NCI-H1105 (cell line): ENCODE data around the gene CDC37.

Source experiments
- DNase-seq: peaks from one replicate; lab custom pipeline; 2025; lab: John Stamatoyannopoulos, UW

CDC37 gene

DNA sequence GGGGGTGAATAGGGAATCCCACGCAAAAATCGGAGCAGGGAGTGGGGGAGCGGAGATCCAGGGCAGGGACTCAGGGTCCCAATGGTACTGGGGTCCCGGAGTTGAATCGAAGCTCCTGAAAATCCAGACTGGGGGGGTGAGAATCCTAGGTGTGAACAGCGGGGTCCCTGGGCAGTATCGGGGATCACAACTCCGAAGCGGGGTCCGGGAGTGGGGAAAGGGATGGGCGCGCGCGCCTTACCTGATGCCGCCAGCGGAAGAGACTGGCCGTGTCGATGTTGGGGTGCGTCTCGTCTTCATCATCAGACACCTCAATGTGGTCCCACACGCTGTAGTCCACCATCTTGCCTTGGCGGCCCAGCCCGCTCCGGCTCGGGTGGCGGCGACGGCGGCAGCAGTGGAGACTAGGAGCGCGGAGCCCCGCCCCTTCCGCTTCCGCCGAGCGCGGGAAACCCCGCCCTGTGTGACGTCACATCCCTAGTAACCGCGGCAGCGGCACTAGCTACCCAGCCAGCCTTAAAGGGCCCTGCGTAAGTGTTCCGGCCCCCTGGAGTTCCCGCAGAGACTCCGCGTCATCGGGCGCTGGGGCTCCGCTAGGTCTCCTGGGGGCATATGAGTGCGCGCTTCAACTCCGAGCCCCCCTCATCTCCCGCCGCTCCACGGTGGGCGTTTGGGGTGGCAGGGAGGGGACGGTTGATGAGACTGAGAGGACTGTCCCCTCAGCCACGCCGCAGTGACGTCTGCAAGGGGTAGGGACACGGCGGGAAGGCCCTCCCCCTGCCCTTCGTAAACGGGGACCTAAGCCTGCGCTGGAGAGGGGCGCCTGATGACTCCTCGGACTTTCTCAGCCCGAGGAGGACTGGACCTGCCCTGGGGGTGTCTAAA is at the start of gene CDC37:
CDC37 (minus strand) TSS at position 406 of the 885 bp plus-strand sequence; CDS start at position 343, 63 bp downstream.
- DNase-seq: peak; percentile 94

DNA sequence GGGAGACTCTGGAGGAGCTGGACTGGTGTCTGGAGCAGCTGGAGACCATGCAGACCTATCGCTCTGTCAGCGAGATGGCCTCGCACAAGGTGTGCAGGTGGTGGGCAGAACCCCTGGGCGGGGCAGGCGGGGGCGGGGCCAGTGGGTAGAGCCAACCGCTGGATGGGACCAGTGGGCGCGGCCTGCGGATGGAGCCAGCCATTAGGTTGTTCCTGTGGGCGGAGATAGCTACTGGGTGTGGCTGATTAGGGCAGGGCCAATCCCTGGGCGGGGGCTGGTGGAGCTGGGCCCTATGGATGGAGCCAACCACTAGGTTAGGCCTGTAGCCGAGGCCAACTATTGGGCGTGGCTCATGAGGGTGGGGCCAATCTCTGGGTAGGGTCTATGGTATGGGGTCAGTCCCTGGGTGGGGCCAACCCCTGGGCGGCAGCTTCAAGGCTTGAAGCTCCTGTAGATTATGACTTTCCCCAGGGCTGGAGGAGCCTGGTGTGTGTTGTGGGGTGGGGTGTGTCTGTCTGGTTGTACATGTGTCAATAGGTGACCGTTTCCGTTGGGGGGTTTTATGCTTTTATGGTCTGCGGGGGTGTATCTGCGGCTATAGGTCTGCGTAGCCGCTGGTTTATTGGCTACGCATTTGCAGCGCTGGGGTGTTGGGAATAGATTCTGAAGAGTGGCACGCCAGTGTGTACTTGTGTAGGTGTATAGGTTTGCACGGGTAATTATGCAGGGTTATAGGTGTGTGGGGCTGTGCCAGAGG is 47.7 kb upstream of the CDC37 start:
- DNase-seq: no peak

DNA sequence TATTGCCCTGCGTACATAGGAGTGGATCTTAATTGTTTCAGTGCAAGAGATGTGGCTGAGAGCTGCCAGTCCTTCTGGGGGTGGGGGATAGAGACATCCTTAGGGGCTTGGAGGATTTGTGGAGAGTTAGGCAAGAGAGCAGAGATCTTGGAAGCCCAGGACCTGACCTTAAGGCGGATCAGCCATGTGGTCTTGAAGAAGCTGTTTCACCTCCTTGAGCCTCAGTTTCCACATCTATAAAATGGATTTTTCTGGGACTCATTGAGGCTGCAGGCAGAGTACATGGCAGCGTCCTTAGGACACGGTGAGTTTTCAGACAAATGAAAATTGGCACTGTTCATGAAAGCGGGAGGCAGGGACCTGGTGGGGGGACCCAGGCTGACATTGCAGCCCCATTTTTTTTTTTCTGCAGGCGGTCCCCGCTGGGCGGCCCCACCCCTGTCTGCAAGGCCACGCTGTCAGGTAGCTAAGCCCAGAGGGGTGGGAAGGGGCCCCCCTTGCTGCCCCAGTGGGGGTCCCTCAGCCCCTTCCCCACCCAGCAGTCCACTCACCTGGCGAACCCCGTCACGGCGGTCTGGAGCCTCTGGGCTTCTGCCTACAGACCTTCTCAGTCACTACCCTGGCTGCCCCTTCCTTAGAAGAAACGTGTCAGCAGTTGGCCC is 47.0 kb upstream of the CDC37 start:
- no peak for DNase-seq

DNA sequence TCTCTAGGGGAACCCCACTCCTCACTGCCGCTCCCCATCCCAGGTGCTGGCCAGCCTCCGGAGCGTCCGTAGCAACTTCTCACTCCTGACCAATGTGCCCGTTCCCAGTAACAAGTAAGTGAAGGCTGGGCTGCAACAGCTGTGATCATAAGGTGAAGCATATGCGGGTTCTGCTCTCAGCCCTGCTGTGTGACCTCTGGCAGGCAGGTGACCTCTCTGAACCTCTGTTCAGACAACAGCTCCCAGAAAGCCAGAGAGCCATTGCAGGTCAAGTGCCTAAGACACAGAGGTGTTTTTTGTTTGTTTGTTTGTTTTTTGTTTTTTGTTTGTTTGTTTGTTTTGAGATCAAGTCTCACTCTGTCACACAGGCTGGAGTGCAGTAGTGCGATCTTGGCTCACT is 45.7 kb upstream of the CDC37 start:
- no peak for DNase-seq

DNA sequence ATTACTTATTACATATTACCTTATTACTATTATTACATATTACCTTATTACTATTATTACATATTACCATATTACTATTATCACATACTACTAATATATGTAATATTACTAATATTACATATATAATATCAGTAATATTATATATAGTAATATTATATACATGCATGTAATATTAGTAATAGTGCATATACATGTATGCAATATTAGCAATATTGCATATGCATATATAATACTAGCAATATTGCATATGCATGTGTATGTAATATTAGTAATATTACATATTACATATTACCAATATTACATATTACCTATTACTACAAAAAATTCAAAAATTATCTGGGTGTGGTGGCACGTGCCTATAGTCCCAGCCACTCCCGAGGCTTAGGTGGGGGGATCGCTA is 39.4 kb upstream of the CDC37 start:
- DNase-seq: no peak

DNA sequence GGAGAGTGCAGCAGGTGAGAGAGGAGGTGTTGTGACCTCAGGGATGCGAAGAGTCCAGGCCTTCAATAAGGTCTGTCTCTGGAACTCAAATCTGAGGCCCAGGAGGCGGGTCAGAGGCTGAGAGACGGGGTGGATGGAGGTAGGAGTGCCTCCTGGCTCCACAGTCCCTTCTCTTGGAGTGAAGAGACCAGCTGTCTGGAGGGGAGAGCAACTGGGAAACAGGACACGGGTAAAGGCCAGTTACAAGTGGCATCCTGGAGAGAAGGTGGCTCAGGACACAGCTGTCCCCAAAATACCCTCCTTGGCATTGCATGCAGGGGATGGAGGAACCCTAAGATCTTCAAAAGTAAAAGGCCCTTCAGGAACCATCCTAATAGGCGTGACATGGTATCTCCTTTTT is 36.2 kb upstream of the CDC37 start:
- no peak for DNase-seq

DNA sequence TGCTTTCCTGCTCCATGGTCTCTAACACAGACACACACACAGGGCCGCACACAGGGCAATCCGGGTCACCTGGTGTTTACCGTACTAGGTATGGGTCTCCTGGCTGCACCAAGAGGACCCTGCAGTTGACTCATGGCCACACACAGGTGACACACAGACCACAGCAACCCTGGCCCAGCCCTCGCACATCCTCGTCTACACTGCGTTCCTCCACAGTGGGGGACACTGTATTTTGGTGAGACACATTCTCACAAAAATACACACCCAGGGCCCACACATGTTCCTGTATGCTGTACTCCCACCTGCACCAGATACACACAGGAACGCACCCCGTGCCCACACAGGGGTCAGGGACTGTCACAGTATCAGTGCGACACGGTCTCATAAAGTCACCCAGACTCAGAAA is 29.8 kb upstream of the CDC37 start:
- no peak for DNase-seq

DNA sequence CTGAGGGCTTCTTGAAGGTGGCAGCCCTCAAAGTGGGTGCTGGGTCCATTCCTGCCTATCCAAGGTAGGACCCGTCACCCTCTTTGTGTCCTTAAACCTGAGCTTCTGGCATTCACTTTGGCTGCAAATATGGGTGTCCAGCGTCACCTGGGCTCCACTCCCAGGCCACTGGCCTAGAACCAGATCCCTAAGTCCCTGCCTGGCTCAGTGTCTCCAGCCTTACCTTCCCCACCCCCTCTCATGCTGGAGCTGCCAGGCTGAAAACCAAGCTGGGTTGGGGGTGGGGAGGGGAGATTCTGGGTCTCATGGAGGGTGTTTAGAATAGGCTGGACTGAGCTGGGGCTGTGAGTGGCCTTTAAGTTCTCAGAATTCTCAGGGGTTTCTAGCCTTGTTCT is 29.4 kb upstream of the CDC37 start:
- DNase-seq: no peak

DNA sequence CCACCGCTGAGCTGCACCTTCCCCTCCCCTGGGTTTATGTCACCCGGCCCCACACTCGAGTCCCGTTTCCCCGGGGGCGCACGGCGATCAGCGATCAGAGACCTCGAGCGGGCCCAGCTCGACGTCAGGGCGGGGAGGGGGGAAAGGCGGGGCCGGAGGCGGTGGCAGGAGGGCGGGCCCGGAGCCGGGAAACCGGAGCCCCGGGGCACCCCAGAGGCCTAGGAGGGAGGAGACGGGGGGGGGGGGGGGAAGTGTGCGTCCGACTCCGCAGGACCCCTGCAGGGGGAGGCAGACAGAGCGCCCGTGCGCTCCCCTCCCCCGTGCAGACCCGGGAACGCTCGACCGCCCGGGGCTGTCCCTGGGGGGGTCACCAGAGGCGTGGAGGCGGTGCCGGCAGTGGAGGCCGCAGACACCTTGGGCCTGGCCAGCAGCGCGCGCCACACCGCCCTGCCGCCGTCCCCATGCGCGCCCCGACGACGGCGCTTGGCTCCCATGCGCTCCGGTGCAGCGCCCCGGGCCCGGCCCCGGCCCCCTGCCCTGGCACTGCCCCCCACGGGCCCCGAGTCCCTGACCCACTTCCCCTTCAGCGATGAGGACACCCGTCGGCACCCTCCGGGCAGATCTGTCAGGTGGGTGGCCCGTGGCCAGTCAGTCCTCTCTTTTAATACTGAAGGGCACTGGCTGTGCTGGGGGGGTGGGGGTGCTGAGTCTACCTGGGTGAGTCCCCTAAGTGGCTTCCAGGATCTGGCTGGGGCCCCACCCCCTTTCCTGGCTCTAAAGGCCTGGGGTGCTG is 28.8 kb upstream of the CDC37 start:
- DNase-seq: no peak

DNA sequence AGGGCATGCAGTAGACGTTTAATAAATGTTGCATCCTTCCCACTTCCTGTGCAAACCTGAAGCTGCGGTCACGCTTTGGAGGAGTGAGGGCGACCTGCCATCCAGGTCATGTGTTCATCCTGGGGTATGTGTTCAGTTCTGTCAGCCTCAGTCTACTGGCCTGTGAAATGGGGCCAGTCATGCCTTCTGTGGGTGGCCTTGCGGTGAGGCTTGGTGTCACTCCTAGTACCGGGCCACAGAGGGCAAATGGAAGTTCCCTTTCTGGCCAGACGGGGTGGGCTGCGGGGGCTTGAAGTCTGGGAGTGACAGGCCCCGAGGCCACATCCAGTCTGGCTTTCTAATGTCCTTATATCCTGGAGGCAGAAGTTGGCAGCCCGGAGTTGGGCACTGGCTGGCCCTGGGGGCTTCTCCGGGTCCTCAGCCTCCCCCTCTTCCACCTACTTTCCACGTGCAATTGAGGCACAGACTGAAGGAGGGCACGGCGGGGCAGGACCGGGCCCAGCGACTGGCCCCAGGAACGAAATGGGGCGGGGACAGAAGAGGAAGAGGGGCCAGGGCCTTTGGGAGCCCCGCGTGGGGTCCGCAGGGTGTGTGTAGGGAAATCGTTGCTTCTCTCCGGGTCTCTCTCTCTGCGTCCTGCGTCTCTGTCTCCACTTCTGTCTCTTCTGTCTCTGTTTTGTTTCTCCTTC is 28.1 kb upstream of the CDC37 start:
- DNase-seq: no peak

DNA sequence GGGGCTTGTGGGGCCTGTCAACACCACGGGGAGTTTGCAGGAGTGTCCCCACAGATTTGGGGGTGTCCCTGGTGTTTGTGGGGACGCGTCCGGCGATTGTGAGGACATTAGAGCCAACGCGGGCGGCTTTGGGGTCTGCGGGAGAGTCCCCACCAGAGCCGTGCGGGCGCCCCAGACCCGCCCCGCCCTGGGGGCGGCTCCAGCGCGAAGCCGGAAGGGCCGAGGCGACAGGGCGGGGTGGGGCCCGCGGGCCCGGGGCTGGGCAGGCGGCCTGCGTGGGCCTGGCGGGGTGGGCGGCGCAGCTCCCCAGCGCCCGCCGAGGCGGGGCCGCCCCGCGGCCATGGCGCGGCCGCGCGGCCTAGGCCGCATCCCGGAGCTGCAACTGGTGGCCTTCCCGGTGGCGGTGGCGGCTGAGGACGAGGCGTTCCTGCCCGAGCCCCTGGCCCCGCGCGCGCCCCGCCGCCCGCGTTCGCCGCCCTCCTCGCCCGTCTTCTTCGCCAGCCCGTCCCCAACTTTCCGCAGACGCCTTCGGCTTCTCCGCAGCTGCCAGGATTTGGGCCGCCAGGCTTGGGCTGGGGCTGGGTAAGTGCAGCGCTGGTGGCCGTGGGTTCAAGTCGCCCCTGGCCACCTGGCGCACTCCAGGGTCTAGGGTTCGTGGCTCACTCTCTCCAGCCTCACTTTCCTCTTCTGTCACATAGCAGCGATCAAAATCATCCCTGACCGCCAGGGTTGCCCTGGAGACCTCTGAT is 27.3 kb upstream of the CDC37 start:
- no peak for DNase-seq

DNA sequence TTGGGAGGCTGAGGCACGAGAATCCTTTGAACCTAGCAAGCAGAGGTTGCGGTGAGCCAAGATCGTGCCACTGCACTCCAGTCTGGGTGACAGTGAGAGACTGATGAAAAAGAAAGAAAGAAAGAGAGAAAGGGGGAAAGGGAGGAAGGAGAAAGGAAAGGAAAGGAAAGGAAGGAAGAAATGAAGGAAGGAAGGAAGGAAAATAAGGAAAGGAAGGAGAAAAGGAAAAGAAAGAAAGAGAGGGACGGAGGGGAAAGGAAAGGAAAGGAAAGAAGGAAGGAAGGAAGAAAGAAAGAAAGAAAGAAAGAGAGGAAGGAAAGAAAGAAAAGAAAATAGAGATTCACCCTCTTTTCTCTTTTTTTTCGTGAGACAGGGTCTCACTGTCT is 25.6 kb upstream of the CDC37 start:
- no peak for DNase-seq

DNA sequence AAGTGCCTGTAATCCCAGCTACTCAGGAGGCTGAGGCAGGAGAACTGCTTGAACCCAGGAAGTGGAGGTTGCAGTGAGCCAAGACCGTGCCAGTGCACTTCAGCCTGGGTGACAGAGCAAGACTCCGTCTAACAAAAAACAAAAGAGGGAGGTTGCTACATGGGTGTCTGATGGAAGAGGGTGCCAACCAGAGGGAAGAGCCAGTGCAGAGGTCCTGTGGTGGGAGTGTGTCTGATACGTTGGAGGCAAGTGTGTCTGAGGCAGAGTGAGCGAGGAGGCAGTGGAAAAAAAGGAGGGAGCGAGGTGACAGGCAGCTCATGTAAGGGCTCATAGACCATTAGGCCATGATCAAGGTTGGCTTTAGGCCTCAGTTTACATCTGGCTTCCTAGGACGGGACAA is 23.8 kb upstream of the CDC37 start:
- DNase-seq: no peak

DNA sequence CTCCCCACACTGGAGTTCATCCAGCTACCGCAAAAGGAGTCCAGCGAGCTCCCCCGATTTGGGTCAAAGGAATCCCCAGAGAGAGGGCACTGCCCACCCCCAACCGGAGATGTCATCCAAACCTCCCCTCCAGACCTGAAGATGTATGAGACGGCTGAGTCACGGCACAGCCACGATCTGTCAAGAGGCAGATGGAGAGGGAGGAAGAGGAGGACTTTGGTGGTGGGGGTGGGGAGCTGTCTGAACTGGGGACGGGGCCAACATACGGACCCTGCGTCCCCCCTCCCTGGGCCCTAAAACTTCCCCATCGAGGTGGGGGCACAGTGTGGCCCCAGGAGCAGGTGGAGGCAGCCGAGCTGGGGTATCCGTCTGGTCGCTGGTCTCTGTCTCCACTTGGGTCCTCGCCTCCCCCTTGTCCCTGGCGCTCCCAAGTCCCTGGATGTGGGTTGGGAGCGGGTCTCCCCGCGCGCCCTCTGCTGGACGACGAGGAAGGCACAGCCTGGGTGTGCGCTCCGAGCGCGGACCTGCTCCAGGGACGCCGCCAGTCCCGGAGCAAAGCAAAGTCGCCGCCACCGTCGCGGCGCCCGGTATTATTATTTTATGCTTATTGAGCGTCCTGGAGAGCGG is 20.8 kb upstream of the CDC37 start:
- DNase-seq: peak; percentile 54

DNA sequence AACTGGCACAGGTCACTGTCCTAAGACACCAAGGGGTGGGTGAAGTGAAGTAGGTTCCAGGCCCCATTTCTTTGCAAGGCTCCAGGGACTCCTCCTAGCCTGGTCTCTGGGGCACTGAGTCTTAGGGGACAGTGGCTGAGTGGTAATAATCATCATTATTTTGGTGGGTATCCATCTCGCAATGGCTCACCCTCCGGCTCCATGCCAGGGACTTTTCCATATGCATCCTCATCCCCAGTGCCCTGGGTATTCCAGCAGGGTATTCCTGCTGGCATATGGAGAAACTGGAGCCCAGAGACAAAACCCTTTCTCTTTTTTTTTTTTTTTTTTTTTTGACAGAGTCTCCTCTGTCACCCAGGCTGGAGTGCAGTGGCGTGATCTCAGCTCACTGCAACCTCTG is 19.5 kb upstream of the CDC37 start:
- DNase-seq: no peak

DNA sequence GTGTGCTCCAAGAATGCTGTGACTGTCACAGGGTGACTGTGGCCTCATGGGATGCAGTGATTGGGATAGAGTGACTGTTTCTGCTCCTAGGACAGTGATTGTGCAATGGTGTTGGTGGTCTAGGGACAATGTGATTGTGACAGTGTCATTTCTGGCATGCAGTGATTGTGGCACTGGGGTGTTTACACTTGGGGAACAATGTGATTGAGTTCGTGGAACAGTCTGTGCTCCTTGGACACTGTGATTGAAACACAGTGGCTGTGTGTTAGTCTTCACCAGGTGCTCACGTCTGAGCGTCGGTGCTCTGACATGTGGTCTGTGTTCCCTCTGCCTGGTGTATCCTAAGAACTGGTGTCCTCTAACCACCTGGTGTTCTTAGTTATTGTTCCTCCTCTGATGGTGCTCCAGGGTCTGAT is 18.7 kb upstream of the CDC37 start:
- no peak for DNase-seq

DNA sequence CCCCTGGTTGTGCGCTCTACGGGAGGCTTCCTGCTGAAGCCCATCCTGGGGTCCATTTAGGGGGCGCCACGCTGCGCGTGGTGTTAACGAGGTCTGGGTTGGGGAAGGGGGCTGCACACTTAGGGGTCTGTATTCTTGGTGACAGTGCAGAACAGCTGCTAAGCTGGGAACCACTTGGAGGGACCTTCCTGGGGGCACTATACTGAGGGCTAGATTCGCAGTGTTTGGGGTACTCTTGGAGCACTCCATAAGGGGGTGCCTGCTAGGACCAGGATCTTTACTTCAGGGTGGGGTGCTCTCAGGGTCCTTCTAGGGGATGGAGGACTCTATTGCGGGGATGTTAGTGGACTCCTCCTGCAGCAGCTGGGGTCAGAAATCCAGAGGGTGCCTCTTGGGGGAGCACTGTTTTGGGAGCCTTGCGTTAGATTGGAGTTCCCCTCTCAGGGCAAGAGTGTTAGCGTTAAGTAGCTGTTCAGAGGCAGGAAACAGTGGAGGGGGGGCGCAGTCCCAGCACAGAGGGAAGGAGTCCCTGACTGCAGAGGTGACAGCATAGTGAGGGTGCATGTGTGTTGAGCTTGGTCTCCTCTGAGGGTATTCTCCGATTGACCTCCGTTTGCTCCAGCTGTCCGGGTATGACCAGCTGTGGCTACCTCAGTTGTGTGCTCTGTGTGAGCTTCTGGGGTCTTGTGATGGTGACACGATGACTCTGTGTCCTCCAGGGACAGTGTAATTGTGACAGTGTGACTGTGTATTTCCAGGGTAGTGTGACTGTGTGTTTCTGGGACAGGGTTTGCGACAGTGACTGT is 18.1 kb upstream of the CDC37 start:
- DNase-seq: no peak

DNA sequence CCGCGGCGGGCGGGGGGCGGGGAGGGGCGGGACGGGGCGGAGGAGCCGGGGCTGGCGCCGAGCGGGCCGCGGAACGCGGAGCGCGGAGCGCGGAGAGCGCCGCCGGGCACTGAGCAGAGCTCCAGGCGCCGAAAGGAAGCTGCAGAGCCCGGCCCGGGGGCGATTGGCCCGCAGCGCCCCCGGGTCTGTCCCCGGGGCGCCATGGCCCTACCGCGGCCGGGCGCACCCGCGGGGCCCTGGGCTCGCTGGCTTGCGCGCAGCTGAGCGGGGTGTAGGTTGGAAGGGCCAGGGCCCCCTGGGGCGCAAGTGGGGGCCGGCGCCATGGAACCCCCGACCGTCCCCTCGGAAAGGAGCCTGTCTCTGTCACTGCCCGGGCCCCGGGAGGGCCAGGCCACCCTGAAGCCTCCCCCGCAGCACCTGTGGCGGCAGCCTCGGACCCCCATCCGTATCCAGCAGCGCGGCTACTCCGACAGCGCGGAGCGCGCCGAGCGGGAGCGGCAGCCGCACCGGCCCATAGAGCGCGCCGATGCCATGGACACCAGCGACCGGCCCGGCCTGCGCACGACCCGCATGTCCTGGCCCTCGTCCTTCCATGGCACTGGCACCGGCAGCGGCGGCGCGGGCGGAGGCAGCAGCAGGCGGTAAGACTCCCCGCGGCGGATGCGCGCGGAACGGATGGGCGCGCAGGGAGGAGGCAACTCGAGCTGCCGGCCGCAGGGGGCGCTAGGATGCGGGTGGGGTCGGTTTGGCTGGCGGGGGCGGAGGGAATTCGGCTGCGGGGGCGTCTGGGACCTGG is 17.3 kb upstream of the CDC37 start, which contains the start of gene PDE4A:
PDE4A (plus strand) TSS at position 95 of the 796 bp plus-strand sequence; CDS start at position 322, 227 bp downstream.
- DNase-seq: no peak
